ENCODE results near the gene B3GAT3. TPM values are rescaled to one million over a fixed set of nuclear protein-coding genes. Genes with fewer than 3 reads are reported as not detected.
A peak's percentile ranks its signal among the peaks of the same experiment; 100 is the strongest.

Gene B3GAT3
- total RNA-seq, 4 donors from 2014 or later: 4.4 to 21.4 (median 9.8) TPM

GRCh38 chr11:62605467-62605866 lies 16.3 kb downstream of the B3GAT3 start:
- in situ Hi-C loops (cut with MboI; ENCODE audit: low sequenced_read_pairs in 4 of 4) (loop anchor here in 1 of 4 donors (25.0 kb wide), 1 partner anchor 107 kb away; the partner anchor contains the start of genes BSCL2 and GNG3), intact Hi-C loops (cut with DNase I; ENCODE audit: low total_unique reads) (no loop called here)
- no peaks in the 10 kb centered on the region for H3K27me3 ChIP-seq
- H3K27ac ChIP-seq: no peak overlapping the region
- TF ChIP-seq CTCF (IDR thresholded peaks at IDR 0.05 in 4 of 5, conservative IDR thresholded peaks at IDR 0.05 in 1 of 5) (no peak), POLR2A (IDR thresholded peaks at IDR 0.05) (no peak)
- H3K9me3 ChIP-seq: no peaks in the 10 kb centered on the region
- H3K4me3 ChIP-seq: no peak overlapping the region
- H3K4me1 ChIP-seq: peaks cover 6 to 7% of the 10 kb centered on the region in 2 donors
- H3K36me3 ChIP-seq: peaks cover 0 to 8% of the 10 kb centered on the region in 2 donors
- no peak for ATAC-seq
- DNase-seq: no peak

DNA sequence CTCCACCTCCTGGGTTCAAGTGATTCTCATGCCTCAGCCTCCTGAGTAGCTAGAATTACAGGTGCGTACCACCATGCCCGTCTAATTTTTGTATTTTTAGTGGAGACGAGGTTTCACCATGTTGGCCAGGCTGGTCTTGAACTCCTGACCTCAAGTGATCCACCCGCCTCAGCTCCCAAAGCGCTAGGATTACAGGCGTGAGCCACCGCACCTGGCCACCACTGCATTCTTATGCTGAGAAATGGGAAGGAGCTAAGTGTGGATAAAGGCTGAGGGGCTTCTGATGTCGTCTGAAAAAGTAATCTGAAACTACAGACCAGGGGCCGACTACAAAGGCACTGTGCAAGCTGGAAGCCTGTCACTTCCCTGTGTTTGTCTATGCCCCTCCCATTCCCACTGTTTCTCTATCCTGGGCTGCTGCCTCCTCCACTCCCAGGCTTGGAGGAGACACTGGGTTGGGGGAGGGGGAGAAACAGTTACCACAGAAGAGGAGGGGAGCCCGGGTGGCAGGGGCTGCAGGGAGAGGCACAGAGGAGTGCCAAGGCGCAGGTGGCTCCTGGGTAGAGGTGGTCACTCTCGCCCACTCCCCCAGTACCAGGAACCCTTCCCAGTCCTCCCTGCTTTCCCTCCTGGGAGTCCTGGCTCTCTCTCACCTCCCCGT lies 17.2 kb downstream of the B3GAT3 start:
- Histone ChIP-seq H3K27ac (no peak overlapping the region), H3K36me3 (peaks cover 0 to 15% of the 10 kb centered on the region in 2 donors), H3K4me1 (peaks cover 13 to 16% of the 10 kb centered on the region in 2 donors), H3K27me3 (no peaks in the 10 kb centered on the region), H3K4me3 (no peak overlapping the region), H3K9me3 (no peaks in the 10 kb centered on the region)
- DNase-seq (no peak), ATAC-seq (no peak)
- intact Hi-C loops (cut with DNase I; ENCODE audit: low total_unique reads): loop anchor here (5.0 kb wide), 5 partner anchors 42 to 207 kb away; partner anchors contain the start of genes BSCL2, GNG3 and UBXN1
- TF ChIP-seq CTCF (IDR thresholded peaks at IDR 0.05 in 4 of 5, conservative IDR thresholded peaks at IDR 0.05 in 1 of 5): no peak
- TF ChIP-seq POLR2A (IDR thresholded peaks at IDR 0.05): no peak
- in situ Hi-C loops (cut with MboI; ENCODE audit: low sequenced_read_pairs in 4 of 4): loop anchor here in 1 of 4 donors (25.0 kb wide), 1 partner anchor 108 kb away; the partner anchor contains the start of genes BSCL2 and GNG3

GRCh38 chr11:62603776-62604299 lies 17.9 kb downstream of the B3GAT3 start:
- ATAC-seq (no peak), DNase-seq (no peak)
- no peak for TF ChIP-seq POLR2A (IDR thresholded peaks at IDR 0.05)
- TF ChIP-seq CTCF (IDR thresholded peaks at IDR 0.05 in 4 of 5, conservative IDR thresholded peaks at IDR 0.05 in 1 of 5): no peak

DNA sequence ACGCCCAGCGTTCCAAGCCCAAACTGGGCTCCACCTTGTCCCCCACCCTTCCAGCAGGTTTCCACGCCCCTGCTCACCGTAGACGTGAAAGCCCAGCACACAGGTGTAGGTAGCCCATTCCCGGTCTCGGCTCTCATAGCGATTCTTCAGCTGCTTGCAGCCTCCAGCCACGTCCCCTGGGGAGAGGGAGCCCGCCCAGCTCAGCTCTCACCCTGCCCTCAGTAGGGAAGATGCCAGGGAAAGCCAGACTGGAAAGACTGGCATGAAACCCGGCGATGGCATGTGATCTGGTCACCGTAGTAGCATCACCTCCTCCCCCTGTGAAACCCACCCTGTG lies 18.7 kb downstream of the B3GAT3 start:
- intact Hi-C loops (cut with DNase I; ENCODE audit: low total_unique reads): loop anchor here (5.0 kb wide), 5 partner anchors 41 to 206 kb away; partner anchors contain the start of genes BSCL2, GNG3 and UBXN1
- Histone ChIP-seq H3K36me3 (peaks cover 0 to 24% of the 10 kb centered on the region in 2 donors), H3K4me3 (peak overlapping the region; percentile 84 to 99 (median 98)), H3K27ac (peak overlapping the region; percentile 87 to 97 (median 94)), H3K9me3 (no peaks in the 10 kb centered on the region), H3K27me3 (no peaks in the 10 kb centered on the region), H3K4me1 (peaks cover 17 to 29% of the 10 kb centered on the region in 2 donors)
- no peak for TF ChIP-seq POLR2A (IDR thresholded peaks at IDR 0.05)
- TF ChIP-seq CTCF (IDR thresholded peaks at IDR 0.05 in 4 of 5, conservative IDR thresholded peaks at IDR 0.05 in 1 of 5): no peak
- DNase-seq (no peak), ATAC-seq (no peak)
- in situ Hi-C loops (cut with MboI; ENCODE audit: low sequenced_read_pairs in 4 of 4): loop anchor here in 1 of 4 donors (25.0 kb wide), 1 partner anchor 109 kb away; the partner anchor contains the start of genes BSCL2 and GNG3

More at GRCh38 chr11:62603776-62604299, 17.9 kb downstream of the B3GAT3 start:
- Histone ChIP-seq H3K4me3 (no peak overlapping the region), H3K27me3 (no peaks in the 10 kb centered on the region), H3K4me1 (peaks cover 17 to 23% of the 10 kb centered on the region in 2 donors), H3K9me3 (no peaks in the 10 kb centered on the region), H3K27ac (no peak overlapping the region), H3K36me3 (peaks cover 0 to 16% of the 10 kb centered on the region in 2 donors)
- intact Hi-C loops (cut with DNase I; ENCODE audit: low total_unique reads) (loop anchor here (5.0 kb wide), 5 partner anchors 42 to 207 kb away; partner anchors contain the start of genes BSCL2, GNG3 and UBXN1), in situ Hi-C loops (cut with MboI; ENCODE audit: low sequenced_read_pairs in 4 of 4) (loop anchor here in 1 of 4 donors (25.0 kb wide), 1 partner anchor 108 kb away; the partner anchor contains the start of genes BSCL2 and GNG3)

Measured in gastrocnemius medialis (tissue), 4 donors.